NCI-H1092 (cell line): Measurements from ENCODE around the gene INPP5A.
"Not testable (repeated sequence)": the region's sequence is repeated elsewhere in the genome, so short reads cannot be mapped to it uniquely, and the experiment has no call there.

Source experiments
- DNase-seq: peaks from one replicate; lab custom pipeline; 2025; lab: John Stamatoyannopoulos, UW

INPP5A gene

DNA sequence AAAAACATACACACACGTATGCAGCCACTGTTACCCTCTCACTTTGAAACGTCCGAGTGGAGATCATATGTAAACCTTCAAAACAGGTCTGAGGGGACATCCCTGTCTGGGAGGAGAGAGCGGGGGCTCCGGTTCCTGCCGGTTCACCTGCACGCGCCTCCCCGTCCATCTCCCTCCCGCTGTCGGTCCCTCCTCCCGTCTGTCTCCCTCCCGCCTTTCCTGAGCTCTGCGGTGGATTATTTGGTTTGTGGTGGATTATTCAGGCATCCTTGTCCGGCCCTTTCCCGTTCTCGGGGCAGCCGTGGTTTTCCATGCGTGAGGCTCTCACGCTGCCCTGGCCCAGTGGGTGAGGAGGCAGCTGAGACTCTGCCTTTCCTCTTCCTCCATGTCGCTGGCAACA is 188.6 kb downstream of the INPP5A start:
- no peak for DNase-seq

DNA sequence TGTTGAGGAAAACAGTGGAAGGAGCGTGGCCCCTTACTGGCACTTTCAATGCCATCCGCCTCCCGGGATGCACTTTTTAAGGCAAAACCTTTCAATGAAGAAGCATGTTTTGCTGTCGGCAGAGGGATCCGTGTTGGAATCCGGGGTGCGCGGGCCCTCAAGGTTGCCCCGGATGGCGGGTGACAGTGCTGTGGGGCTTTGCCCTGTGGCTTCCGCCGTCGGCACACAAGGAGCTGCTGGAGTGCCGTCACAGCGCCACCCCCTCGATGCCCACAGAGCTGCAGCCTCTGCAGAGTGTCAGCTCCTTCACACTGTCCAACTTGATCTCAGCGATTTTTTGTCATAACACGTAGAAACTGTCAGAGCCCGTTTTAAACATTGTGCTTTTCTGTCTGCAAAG is 189.4 kb downstream of the INPP5A start:
- no peak for DNase-seq

DNA sequence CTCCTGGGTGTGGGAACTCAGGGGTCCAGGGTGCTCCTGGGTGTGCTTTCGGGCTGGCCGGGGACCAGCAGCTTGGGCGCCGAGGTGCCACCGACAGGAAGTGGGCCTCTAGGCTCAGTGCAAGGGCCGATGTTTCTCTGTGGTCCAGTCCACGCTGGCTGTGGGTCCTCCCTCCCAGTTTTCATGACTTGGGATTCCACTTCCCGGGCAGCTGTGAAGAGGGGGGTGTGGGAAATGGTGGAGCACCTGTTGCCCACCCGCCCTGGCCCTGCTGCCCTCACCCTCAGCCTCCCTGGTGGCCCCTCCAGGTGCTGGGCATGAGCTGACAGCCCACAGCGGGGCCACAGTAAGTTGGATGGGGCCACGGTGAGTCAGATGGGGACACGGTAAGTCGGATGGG is 189.8 kb downstream of the INPP5A start:
- DNase-seq = no peak

DNA sequence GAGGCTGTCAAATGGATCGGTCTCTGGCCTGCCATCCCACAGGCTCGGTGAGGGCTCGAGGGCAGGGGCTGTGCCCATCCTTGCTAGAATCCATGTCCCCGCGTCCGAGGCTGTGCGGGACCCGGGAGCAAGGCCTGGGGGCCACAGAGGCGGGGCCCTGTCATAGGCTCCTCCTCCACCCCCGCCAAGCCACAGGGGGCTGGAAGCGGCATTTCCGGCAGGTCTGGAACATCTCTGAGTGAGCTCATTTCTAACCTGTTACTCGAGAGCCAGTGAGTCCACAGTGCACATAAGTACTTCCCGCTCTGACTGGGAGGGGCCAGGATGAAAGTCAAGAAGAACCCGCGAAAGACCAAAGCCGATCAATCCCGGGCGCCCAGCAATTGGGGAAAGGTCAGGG is 190.7 kb downstream of the INPP5A start:
- no peak for DNase-seq

DNA sequence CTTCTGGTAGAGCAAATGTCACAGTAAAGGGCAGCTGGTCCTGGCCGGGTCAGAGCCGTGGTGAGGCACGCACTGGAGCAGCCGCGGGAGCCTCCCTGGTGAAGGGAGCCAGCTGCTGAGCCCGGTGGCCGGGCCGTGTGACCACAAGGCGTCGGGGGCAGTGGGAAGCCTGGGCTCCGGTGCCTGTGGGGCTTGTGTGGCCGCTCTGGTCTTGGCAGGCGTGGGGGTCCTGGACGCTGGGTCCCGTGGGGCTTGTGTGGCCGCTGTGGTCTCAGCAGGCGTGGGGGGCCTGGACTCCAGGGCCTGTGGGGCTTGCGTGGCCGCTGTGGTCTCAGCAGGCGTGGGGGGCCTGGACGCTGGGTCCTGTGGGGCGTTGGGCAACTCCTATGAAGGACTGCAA is 191.2 kb downstream of the INPP5A start:
- DNase-seq = no peak

DNA sequence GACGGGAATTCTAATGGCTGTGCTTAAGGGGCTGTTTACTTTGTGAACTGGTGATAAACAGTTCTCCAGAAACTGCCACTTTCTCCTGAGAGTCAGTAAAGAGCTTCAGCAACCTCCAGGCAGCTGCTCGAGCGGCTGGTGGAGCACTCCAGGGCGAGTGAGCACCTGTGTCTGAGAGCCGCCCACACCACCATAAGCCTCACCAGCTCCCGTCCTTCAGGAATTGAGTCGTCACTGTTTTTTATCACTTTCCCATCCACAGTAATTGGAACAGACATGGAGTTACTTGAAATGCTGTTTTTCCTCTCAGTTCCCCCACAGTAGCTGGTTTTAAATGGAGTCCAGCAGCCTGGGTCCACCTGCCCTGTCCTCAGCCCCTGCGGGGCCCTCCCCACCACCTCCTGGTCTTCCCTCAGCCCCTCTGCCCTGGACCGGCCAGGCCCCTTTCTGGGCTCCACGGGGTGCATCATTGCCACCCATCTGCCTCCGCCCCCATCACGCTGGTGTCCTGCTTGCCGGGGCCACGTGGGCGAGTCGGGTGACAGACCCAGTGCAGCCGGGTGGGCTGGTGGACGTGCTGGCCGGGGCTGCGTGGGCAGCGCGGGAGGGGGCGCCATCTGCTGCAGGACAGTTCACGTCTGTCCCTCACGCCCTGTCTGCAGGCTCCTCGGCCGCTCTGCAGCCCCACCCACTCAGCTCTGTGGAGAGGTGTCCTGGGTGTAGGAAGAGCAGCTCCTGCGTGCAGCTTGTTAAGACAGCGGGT is 192.4 kb downstream of the INPP5A start:
- DNase-seq = no peak

DNA sequence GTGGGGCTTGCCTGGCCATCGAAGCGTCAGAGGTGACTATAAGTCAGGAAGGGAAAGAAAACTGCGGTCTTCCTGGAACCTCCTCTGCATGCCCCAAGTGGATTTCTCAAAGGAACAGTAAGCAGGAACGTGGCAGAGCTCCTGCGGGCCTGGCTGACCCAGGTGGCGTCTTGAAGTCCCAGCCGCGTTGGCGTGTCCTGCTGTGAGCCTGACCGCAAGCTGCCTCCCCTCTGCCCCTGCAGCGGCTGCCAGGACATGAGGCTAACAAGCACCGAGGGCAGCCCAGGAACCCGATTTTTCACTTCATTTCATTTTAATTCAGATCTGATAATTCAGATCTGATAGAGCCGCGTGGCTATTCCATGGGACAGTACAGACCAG is 193.0 kb downstream of the INPP5A start:
- no peak for DNase-seq

DNA sequence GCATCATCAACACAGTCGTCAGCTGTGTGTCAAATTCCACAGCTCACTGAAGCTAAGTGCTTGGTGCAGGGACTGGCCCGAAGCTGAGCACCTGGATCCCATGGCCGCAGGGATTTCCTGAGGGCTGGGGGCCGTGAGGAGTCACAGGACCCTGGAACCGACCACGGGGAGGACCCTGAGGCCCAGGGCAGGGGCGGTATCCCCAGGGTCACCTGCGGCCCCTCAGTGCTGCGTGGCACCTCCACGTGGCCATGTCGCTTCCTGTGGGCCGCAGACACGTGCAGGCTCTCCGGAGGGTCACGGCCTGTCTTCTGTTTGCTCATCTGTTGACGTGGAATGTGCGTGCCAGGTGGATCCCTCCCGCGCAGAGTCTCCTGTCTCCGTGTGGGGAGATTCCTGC is 194.9 kb downstream of the INPP5A start:
- DNase-seq = no peak

DNA sequence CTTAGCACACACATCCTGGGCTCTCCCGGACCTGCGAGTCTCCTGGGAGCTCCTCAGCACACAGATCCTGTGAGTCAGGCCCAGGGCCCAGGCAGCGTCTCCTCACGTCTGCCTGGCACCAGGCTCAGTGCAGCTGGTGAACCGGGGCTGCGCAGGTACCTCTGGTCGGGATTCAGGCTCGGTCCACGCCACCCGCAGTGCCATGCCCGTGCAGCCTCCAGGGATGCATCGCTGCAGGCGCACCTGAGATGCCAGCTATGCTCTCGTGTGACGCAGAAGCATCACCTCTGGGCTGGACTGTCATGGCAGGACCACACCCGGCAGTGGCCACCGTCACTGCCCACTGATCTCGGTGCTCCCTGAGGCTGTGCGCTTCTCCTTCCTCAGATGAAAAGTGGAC is 196.3 kb downstream of the INPP5A start:
- no peak for DNase-seq

DNA sequence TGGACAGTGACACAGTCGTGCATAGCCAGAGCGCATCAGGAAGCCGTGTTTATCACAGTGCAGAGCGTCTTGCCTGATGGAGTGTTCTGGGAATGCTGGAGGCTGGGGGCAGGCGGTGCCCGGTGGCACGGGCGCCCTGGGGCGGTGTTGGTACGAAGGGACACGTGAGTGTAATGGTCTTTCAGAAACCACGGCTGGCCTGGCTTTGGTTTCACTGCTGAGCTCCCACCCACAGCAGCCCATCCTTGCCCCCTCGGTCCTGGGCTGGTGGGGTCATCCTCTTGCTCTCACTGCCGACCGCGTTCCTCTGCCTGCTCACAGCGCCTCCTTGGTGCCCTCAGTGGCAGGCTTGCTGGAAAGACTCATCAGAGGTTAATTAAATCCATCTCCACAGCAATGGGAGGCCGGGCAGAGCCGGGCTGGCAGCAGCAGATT is 197.8 kb downstream of the INPP5A start:
- no peak for DNase-seq

DNA sequence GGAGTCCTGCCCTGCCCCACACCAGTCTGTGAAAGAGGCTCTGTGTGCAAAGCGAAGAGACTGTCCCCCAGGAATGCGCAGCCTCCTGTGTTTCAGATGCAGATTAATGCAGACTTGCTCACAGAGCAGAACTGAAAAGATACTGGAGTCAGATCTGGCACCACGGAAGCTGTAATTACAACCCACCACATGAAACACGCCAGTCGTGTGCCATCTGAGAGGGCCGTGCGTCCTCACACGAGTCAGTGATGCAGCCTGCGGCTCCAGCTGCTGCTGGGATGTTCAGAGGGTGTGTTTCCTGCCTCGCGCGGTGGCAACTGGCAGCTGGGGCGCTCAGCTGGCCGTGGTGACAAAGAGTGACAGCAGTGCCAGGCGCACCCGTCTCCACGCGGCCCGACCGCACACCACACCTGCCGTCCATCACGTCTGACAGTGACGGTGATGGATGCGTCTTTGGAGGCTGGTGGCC is 198.4 kb downstream of the INPP5A start:
- no peak for DNase-seq

DNA sequence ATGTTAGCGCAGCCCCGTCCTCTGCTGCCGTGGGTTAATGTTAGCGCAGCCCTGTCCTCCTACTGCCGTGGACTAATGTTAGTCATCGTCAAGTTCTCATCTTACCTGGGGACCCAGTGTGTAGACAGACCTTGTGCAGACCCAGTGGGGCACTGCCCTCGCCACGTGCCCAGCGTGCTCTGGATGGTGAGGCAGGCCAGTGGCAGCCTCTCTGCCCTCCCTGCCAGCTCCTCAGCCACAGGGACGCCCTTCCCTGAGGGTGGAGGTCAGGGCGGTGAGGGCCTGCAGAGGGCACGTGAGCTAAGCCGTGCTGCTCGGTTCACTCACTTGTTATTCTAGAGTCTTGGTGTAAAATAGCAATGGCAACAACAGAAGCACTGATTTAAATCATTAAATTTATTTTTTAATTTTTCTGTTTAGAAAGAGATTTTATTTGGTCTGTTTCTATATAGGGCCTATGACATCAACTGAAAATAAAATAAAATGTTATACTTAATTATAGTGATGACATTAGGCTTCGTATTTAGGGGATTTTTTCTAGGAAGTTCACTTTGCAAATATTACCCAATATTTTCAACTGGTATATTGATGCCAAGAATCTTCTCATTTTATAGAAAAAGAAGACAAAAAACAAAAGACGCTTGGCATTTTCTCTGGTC is 199.9 kb downstream of the INPP5A start:
- no peak for DNase-seq

DNA sequence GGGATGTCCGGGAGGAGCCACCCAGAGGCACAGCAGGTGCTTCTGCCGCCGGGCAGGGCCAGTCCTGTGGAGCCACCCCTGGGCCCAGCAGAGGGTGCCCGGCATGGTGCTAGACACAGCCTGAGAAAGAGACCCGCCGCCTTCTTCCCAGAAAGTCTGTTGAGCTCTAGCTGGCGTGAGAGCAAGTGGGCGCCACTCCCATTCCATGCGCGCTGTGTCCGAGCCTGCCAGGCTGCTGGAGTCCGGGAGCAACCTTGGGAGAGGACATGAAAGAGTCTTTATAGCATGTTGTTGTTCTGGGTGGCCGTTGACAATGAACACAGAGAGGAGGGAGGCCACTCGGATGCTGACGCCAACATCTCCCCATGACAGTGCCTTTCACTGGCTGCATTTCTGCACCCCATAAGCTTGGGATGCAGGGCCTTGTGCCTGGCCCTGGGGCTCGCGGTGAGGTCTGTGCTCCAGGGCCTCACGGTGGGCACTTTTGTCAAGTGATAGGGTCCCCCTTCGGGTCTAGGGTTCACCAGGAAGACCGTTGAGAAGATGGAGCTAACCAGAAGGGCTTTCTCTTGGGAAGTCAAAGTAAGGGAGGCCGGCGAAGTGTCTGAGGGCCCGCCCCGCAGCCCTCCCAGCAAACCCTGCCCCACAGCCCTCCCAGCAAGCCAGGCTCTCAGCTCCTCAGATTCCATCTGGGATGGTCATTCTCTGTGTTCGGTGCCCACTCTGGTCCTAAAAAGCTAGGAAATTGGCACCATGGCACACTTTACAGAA is 201.1 kb downstream of the INPP5A start:
- no peak for DNase-seq

DNA sequence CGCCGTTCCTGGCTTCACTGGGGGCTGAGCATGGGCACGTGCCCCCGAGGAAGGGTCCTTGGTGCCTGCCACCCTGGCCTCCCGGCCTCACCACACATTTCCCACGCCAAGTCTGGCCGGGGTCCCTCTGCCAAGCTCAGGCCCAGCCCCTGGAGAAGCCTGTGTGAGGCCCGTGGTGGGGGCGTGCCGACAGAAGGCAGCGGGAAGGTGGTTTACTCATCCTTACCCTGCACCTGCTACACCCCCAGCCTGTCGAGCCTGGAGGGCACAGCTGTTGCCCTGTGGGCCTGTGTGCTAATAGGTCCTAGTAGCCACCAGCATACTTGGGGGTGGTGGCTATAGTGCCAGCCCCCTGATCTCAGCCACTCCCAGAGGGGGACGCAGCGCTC is 201.6 kb downstream of the INPP5A start:
- DNase-seq = no peak

DNA sequence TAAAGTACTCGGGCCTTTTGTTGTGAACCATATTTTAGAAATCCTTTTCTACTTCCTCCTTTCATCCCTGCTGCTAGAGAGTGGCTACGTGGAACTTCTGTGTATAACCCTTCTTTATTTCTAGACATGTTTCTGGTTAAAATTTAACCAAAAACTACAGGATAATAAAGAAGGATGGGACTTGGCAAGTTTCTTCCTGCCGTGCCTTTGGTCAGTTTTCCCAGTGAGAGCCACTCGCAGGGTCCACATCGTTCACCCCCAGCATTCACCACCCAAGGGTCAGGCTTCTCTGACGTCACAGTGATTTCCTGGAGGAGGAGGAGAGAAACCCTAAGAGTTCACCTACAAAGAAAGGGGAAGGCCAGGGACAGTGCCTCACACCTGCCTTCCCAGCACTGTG is 203.0 kb downstream of the INPP5A start:
- no peak for DNase-seq

DNA sequence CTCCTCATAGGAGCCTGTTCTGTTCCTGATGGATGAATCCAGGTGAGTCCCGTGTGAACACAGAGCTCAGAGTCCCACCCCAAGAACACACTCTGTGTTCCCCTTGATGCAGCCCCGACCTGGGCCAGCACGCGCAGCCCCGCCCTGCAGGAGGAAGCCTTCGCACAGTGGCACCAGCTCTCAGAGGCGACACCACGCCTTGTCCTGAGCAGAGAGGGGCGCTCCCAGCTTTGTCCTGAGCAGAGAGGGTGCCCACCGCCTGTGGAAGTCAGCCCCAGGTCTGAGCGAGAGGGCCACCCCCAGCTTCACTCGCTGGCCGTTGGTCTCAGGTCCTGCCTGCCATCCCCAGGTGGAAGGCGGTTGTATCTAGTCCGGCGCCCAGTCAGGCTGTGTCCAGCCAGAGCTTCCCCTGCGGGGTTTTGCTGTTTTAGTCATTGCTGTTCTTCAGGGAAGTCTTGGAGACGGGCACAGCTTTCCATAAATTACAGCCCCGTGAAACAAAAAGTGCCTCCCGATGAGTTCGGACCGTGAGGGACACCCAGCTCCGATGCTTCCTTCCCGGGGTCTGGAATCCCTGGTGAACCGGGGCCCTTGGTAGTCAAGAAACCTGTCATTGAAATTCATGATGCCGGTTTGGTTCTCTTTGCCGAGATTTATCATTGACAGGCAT is 204.7 kb downstream of the INPP5A start:
- DNase-seq = no peak

DNA sequence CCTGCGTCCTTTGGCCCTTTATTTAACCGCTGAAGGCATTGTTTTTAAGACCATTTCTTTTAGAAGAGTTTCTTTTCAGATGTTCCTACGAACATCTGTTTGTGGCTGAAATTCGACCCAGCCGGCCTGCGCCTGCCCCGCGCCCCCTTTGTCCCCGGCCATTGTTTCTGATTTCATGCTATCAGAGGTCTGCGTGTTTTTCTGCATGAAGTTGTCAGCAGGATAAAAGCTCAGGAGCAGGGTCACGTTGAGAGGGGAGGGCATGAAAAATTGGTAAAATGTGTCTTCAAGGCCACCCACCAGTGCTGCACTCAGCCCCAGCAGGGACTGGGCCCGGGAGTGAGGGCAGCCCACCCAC is 205.2 kb downstream of the INPP5A start:
- no peak for DNase-seq

DNA sequence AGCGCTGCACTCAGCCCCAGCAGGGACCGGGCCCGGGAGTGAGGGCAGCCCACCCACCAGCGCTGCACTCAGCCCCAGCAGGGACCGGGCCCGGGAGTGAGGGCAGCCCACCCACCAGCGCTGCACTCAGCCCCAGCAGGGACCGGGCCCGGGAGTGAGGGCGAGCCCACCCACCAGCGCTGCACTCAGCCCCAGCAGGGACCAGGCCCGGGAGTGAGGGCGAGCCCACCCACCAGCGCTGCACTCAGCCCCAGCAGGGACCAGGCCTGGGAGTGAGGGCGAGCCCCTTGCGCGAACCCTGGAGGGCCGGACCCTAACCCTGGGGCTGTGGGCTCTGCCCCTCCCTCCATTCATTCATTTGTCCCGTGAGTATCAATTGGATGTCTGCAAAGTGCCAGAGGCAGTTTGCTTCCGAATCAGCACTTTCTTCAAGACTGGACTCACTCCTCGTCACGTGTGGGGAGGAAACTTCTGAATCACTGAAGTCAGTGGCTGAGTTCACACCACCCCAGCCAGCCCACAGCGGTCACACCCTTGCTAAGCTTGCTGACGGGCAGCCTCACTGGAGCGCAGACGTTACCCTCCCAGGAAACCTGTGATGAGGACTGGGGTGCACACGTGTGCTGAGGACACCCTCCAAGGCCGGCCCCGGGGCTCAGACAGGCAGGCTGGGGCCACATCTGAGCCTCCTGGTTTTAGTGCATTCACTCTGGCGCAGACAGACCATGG is 205.8 kb downstream of the INPP5A start:
- not testable (repeated sequence) for DNase-seq

DNA sequence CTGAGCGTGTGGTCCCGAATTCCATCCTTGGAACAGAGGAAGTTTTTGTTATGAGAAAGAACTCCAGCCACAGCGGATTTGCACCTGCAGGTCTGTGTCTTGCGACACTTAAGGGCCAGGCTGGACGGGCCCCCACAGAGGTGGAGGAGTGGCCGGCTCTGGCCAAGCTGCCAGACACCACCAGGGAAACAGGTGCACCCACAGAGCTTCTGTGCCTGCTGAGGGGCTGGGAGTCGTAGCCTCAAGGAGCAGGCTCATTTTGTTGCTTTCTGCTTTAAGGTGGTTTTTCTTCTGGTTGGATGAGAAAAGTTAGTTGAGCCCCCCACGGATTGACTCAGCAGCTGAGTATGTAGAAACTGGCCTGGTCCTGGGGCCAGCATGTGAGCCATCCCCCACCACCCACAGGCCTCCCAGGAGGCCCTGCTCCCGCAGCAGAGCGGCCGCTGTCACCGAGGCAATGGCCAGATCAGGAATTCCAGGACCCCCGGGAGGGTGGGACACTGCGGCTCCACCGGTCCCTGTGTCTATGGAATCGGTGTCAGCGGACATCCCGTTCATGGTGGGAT is 206.4 kb downstream of the INPP5A start:
- no peak for DNase-seq

DNA sequence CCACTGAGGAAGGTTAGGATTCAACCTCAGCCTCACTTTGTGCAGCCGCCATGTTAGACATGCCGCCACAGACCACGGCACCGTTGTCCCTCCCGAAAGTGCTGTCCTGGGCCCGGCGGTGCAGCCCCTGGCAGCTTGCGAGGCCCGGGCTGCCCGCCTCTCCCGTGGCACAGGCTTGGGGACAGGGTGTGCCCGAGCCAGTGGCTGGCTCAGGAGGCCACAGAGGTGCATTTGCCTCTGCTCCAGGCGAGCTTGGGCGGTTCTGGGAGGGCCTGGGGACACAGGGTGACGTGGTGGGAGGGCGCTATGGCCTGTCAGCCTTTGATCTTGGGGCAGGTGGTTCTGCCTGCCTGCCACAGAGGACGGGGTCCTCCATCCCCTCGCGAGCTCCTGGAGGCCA is 207.3 kb downstream of the INPP5A start:
- DNase-seq = no peak

DNA sequence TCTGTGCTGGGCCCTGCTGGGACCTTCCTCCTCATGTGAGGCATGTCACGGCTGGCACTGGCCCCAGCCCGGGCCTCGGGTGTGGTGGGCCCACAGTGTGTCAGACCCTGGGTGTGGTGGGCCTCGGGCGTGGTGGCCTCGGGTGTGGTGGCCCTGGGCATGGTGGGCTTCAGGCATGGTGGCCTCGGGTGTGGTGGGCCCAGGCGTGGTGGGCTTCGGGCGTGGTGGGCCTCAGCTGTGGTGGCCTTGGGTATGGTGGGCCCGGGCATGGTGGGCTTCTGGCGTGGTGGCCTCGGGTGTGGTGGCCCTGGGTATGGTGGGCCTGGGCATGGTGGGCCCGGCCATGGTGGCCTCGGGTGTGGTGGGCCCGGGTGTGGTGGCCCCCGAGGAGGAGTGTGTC is 207.9 kb downstream of the INPP5A start:
- DNase-seq = no peak

DNA sequence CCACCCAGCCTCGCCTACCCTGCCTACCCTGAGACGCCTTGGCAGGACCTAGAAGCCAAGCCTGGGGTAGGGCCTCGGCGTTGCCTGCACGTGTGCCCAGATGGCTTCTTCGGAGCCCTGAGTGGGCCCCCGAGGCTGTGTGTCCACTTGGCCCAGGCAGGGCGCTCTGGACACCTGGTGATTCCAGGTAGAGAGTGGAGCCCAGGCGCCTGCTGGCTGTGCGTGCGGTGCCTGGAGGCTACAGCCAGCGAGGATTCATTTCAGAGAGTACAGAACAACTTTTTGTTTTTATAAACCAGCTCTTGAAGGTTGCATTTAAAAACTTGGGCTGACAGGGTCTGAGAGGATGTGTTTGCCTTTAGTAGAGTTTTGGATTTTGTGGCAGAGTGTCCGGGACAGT is 208.4 kb downstream of the INPP5A start:
- no peak for DNase-seq
